ENCODE measurements around the gene ARMC10.

DNA sequence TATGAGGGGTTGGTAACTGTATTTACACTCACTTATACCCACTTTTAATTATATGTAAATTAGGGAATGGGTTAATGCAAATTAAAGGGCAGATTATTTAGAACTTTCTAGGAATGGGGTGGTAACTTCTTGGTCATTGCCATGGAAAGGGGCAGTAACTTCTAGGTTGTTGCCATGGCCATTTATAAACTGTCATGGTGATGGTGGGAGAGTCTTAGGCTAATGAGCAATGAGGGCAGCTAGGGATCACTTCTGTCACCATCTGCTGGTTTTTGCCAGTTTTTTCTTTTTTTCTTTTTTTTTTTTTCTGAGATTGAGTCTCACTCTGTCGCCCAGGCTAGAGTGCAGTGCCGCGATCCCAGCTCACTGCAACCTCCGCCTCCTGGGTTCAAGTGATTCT lies 40.8 kb downstream of the ARMC10 start:
- TF ChIP-seq, protein P1, sequence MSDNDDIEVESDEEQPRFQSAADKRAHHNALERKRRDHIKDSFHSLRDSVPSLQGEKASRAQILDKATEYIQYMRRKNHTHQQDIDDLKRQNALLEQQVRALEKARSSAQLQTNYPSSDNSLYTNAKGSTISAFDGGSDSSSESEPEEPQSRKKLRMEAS (IDR thresholded peaks at IDR 0.05): no peak
- TF ChIP-seq EGR1 (IDR thresholded peaks at IDR 0.05): no peak
- TF ChIP-seq RAD21 (IDR thresholded peaks at IDR 0.05; ENCODE audit: low read depth): no peak

Data from Ishikawa (cell line).